HG02973 (cell line): ENCODE results near the gene FHL3.

ENCODE experiments used
- ATAC-seq: cut with Tn5 transposase; IDR thresholded peaks from one replicate; pipeline ENCODE4 v1.9.1; 2021; ENCODE audit warnings: moderate library complexity; ENCODE audit not compliant: unreplicated experiment

The FHL3 gene, protein sequence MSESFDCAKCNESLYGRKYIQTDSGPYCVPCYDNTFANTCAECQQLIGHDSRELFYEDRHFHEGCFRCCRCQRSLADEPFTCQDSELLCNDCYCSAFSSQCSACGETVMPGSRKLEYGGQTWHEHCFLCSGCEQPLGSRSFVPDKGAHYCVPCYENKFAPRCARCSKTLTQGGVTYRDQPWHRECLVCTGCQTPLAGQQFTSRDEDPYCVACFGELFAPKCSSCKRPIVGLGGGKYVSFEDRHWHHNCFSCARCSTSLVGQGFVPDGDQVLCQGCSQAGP

GRCh38 chr1:38005195-38006007, at the start of gene FHL3:
Gene FHL3 (minus strand): TSS chr1:38005514. CDS start chr1:37999412, 6,102 bp downstream.
- no peak for ATAC-seq

DNA sequence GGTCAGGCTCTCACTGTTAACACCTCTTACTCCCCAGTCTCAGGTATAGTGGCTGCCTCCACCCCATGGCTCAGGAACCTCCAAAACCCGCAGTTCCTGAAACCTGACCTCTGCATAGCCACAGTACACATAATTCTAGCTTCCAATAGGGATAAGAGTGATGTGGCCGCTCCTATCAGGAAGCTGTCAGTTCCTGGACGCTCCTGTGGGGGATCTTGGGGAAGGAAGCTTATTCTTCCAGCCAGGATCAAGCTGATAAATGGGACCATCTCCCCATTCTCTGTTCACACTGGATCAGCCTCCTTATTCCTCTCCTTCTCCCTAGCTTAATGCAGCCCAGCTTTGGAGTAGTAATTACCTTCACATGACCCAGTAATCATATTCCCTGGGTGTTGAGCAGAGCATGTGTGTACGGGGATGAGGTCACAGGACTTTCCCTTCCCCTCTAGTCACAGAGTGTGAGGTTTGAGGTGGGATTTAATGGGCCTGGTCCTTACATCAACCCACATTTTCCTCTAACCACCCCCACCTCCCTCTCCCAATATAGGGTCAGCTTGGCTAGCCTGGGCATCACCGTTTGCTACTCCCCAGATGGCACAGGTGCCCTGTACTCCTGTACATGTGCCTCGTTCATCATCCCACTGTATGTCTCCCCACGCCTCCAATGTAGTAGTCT, 48.2 kb upstream of the FHL3 start:
- no peak for ATAC-seq

- ATAC-seq = no peak
These were observed 47.6 kb upstream of the FHL3 start for GRCh38 chr1:38052750-38053415.

GRCh38 chr1:38051079-38051543, 45.8 kb upstream of the FHL3 start:
- no peak for ATAC-seq

GRCh38 chr1:38050397-38051078, 45.2 kb upstream of the FHL3 start:
- ATAC-seq = no peak

DNA sequence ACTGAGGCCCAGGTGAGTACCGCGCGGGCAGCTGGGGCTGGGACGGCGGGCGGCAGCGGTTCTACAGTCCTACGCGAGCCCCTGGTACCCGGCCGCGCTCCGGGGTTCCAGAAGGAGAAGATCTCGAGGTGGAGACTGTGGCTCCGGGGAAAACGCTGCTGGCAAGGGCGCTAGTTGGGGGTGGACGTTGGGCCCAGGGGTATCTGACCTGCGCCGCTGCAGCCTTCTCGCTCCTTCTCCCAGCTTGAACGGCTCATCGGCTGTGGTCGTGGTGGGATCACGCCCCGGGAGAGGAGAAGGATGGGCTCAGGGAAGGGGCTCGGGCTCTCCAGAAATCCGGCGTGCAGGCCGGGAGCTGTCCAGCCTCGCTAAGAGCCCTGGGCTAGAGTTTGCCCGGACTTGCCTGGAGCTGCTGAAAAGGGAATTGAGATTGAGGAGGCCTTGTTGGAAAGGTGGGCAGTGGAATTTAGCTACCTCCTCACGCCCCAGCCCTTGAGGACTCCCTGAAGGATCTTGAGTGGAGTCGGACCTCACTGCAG, 42.4 kb upstream of the FHL3 start:
- ATAC-seq = no peak

GRCh38 chr1:38046884-38047602, 41.7 kb upstream of the FHL3 start:
- ATAC-seq = peak; percentile 51

GRCh38 chr1:38046333-38046883, 41.1 kb upstream of the FHL3 start, which contains the start of gene POU3F1:
Gene POU3F1 (minus strand): TSS chr1:38046793. CDS start chr1:38046743, 50 bp downstream.
- ATAC-seq = no peak

- ATAC-seq = no peak
These were observed 40.4 kb upstream of the FHL3 start for GRCh38 chr1:38045401-38046332.

- no peak for ATAC-seq
These were observed 39.2 kb upstream of the FHL3 start for GRCh38 chr1:38044221-38045215.

- ATAC-seq = no peak
These were observed 37.9 kb upstream of the FHL3 start for GRCh38 chr1:38043036-38043747.

- ATAC-seq = no peak
These were observed 36.9 kb upstream of the FHL3 start for GRCh38 chr1:38041936-38042834.

GRCh38 chr1:38039331-38040088, 34.2 kb upstream of the FHL3 start:
- ATAC-seq = no peak

DNA sequence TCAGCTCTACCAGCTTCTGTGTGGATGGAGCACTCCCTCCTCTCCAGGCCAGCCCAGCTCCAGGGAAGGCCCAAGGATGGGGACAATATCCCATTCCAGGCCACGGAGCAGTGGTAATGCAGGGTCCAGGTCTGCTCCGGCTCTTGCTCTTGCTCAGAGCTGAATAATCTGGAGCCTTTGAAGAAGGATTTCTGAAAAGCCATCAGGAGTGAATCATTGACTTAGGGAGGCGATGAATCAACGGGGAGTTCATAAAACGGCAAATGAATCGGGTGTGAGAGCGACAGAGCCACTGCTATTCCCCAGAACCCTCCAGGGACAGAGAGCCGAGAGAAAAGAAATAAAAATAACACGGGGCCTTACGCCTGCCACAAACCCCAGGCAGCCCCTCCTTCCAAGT, 33.5 kb upstream of the FHL3 start:
- ATAC-seq = no peak
